ENCODE measurements around the gene TEX101. TPM values are rescaled to one million over a fixed set of nuclear protein-coding genes. Genes with fewer than 3 reads are reported as not detected.
A peak's percentile ranks its signal among the peaks of the same experiment; 100 is the strongest.

The TEX101 gene
- total RNA-seq, 1 experiment from 2014 or later: not detected

- Histone ChIP-seq H3T11ph (ENCODE audit: low read length) (no peak within 1 kb of the TSS), H3K9me3 (ENCODE audit: control insufficient read depth, low read depth, low read length) (no peaks in the 10 kb centered on the region), H3K79me1 (ENCODE audit: insufficient read depth, low read depth, low read length, poor library complexity, severe bottlenecking) (no peaks in the 10 kb centered on the region), H4K20me1 (ENCODE audit: control insufficient read depth, insufficient read depth, insufficient read length) (no peaks in the 10 kb centered on the region), H3K27ac (ENCODE audit: insufficient read length, low read depth, low read length) (no peak within 1 kb of the TSS), H4K8ac (replicated peaks; ENCODE audit: insufficient read length, low read depth, low read length) (no peak within 1 kb of the TSS), H2BK120ac (ENCODE audit: low read depth, low read length, poor library complexity, severe bottlenecking) (no peak within 1 kb of the TSS), H2BK15ac (ENCODE audit: low read depth, low read length) (no peak within 1 kb of the TSS), H3K18ac (ENCODE audit: insufficient read length, low read depth, low read length) (no peak within 1 kb of the TSS), H3K4ac (ENCODE audit: low read depth, low read length) (no peak within 1 kb of the TSS), H3K27me3 (ENCODE audit: insufficient read depth, low read length) (no peaks in the 10 kb centered on the region; the same call in 1 of the 2 replicates), H3K23me2 (ENCODE audit: insufficient read length, low read depth, low read length, poor library complexity, severe bottlenecking) (peaks cover 11% of the 10 kb centered on the region), H3K4me2 (ENCODE audit: insufficient read depth, insufficient read length, low read length) (peak within 1 kb of the TSS; percentile 78), H3K4me1 (ENCODE audit: insufficient read depth, low read length) (no peaks in the 10 kb centered on the region), H2BK20ac (ENCODE audit: low read depth, low read length, poor library complexity, severe bottlenecking) (no peak within 1 kb of the TSS), H2AK5ac (ENCODE audit: insufficient read length, low read length) (no peak within 1 kb of the TSS), H3K79me2 (ENCODE audit: insufficient read depth, low read length) (no peaks in the 10 kb centered on the region), H4K91ac (ENCODE audit: insufficient read length, low read depth, low read length) (no peak within 1 kb of the TSS), H2BK5ac (ENCODE audit: insufficient read length, low read length) (no peak within 1 kb of the TSS), H2BK12ac (ENCODE audit: insufficient read length, low read depth, low read length) (no peak within 1 kb of the TSS), H4K5ac (ENCODE audit: insufficient read length, low read depth, low read length) (no peak within 1 kb of the TSS), H2AFZ (ENCODE audit: low read length) (no peak within 1 kb of the TSS), H3K23ac (ENCODE audit: insufficient read length, low read depth, low read length) (no peak within 1 kb of the TSS), H3K14ac (ENCODE audit: insufficient read depth, low read length) (no peak within 1 kb of the TSS), H3K9ac (ENCODE audit: extremely low read depth, insufficient read length, low read length) (no peak within 1 kb of the TSS), H3K56ac (ENCODE audit: insufficient read length, low read depth, low read length) (no peak within 1 kb of the TSS)
- Mint-ChIP-seq H3K4me3 (peak within 1 kb of the TSS; percentile 81 to 91), H3K4me1 (peaks cover 14 to 15% of the 10 kb centered on the region in 2 experiments), H3K9me3 (no peaks in the 10 kb centered on the region), H3K27me3 (ENCODE audit: low read depth) (peaks cover 47% of the 10 kb centered on the region), H3K27ac (no peak within 1 kb of the TSS), H3K36me3 (ENCODE audit: insufficient read depth in 1 of 3, low read depth in 3 of 3) (no peaks in the 10 kb centered on the region; a peak in 2 of 7 replicates)
- WGBS (ENCODE audit: extremely low coverage, insufficient read length, low lambda C conversion rate): no CpG with 5 or more reads among the region's 24 CpGs
- DNase-seq: peak; percentile 84
- no peak for TF ChIP-seq CTCF (conservative IDR thresholded peaks at IDR 0.05)
Measured at GRCh38 chr19:43465468-43466120, 50.9 kb downstream of the TEX101 start, which contains the start of gene LYPD3. LYPD3 (minus strand) TSS chr19:43465608; CDS start chr19:43465571, 37 bp downstream.

Data from H9 (cell line).